ENCODE data around the gene LPCAT1.

The LPCAT1 gene

GRCh38 chr5:1498623-1499416 is 24.9 kb downstream of the LPCAT1 start:
- in situ Hi-C loops (cut with MboI; ENCODE audit: low sequenced_read_pairs), result no loop called here

DNA sequence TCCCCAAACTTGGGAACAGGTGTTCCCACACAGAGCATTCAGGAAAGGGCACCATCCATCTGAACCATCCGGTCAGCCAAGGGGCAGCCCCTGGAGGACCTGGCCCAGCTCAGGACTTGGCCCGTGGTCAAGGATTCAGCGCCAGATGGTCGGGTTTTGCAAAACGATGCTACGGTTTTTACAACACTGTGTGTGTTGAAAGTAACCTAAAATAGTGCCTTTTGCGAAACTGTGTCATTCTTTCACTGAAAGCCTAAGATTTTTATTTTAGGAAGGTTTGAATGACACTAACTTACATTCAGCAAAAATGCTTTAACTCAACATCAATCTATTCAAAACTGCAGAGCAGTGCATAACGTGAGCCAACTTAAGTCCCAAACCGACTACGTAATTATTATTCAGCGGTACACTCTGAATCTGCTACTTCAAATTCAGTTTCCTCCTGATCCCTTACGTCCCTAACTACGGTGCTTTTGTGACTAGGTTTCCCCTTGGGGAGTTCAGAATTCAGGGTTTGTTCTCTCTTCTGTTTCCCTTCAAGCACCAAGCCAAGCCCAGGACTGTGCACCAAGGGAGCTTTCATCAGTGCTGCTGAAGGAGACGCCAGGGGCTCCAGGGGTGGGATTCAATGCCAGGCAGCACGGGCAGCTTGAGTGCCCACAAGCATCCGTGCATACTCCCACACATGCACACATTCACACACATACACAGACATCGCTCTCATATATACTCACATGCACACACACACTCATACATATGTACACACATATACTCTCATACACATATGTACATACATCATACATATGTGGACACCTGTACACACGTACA is 25.8 kb downstream of the LPCAT1 start:
- in situ Hi-C loops (cut with MboI; ENCODE audit: low sequenced_read_pairs), result no loop called here

GRCh38 chr5:1497242-1497777 is 26.4 kb downstream of the LPCAT1 start:
- in situ Hi-C loops (cut with MboI; ENCODE audit: low sequenced_read_pairs), result no loop called here

- in situ Hi-C loops (cut with MboI; ENCODE audit: low sequenced_read_pairs), result no loop called here
These were observed 28.2 kb downstream of the LPCAT1 start for GRCh38 chr5:1495525-1495897.

DNA sequence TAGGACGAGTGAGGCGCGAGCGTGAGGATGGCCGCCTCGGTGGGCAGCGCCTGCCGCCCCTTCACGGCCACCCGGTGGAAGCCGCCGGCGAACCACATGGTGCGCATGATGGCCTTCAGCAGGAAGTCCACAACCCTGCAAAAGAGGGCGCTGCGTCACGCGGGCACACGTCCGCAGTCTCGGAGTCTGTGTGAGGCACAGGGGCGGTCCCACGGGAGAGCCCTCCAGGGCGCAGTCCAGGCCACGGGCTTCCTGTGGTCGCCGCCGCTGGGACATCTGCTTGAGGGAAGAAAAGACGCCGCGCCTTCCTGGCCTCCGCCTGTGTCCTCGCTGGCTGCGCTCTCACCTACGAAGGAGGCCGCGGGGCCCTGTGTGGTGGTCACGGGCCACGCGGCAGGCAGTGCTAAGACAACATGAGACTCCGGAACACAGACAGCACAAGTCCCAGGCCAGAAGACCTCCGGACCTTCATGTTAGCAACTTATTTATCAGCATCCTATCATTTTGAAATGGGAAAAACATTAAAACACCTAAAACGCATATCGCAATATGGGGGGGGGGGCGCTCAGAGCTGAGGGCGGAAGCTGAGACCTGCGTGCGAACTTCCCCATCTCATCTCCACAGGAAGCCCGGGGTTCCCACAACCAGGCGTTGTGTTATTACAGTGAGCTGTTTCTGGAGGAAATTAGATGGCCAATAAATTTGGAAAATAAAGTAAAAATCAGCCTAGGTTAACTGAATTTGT is 28.8 kb downstream of the LPCAT1 start:
- in situ Hi-C loops (cut with MboI; ENCODE audit: low sequenced_read_pairs), result no loop called here

DNA sequence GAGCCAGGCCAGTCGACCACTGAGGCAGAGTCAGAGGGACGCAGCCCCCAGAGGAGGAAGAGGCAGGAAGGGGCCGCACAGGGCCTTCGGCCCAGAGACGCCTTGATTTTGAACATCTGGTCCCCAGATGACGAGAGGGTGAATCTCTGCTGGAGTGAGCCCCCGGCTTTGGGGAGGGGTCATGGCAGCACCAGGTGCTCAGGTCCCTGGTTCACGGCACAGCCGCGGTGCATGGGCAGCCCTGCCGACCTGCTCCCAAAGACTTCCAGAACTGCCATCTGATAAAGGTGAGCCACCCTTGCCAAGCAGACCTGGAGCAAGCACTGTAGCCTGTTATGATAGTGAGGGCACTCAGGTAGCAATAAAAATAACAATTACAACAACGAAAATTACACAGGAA is 29.8 kb downstream of the LPCAT1 start:
- in situ Hi-C loops (cut with MboI; ENCODE audit: low sequenced_read_pairs), result no loop called here

- in situ Hi-C loops (cut with MboI; ENCODE audit: low sequenced_read_pairs), result no loop called here
These were observed 30.3 kb downstream of the LPCAT1 start for GRCh38 chr5:1493413-1493812.

DNA sequence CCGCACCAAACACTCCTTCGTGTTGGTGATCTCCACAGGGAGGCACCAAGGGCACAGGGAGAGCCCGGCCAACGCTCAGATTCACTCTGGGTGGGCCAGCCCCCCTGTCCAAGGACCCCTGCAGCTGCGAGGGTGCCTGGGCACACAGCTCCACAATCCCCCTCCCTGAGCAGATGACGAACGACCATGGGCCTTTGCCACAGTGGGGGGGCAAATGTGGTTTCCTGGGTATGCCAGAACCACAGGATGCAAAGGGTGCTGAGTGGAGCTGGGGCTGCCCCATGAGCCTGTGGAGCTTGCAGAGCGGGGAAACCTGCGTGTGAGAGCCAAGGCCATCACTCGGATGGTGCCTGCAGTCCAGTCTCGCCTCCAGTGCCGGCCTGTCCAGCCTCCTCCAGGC is 31.0 kb downstream of the LPCAT1 start:
- in situ Hi-C loops (cut with MboI; ENCODE audit: low sequenced_read_pairs), result no loop called here

DNA sequence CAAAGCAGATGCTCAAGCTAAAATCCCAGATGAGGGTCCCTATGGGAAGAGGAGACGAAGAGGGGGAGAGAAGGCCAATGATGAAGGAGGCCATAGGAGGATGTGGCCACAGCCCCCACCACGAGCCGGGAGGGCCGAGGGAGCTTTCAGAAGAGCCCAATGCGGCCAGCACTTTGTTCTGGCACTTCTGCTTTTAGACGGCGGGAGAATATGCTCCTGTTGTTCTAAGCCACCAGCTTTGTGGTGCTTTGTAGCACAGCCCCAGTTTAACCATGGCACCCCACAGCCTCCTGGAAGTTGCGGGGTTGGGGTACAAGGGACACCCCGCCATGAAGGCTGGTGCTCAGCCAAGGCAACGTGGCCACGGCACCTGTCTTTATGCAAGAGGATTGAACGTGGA is 33.4 kb downstream of the LPCAT1 start:
- in situ Hi-C loops (cut with MboI; ENCODE audit: low sequenced_read_pairs), result no loop called here

DNA sequence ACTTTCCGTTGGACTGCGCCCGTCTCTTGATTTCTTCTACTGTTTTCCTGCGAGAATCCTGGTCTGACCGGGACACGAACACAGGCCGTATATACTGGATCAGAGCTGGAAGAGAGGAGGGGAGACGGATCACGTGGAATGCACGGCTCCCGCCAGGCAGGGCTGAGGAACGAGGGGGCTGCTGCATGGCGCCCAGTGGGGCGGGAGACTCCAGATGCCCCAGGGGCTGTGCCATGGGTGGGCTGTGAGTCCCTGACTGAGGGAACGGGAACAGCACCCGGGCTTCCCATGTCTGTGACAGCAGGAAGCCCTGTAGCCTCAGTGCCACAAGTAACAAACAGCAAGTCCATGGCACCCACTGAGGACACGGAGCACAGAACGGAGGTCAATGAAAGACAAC is 34.0 kb downstream of the LPCAT1 start:
- in situ Hi-C loops (cut with MboI; ENCODE audit: low sequenced_read_pairs), result no loop called here

DNA sequence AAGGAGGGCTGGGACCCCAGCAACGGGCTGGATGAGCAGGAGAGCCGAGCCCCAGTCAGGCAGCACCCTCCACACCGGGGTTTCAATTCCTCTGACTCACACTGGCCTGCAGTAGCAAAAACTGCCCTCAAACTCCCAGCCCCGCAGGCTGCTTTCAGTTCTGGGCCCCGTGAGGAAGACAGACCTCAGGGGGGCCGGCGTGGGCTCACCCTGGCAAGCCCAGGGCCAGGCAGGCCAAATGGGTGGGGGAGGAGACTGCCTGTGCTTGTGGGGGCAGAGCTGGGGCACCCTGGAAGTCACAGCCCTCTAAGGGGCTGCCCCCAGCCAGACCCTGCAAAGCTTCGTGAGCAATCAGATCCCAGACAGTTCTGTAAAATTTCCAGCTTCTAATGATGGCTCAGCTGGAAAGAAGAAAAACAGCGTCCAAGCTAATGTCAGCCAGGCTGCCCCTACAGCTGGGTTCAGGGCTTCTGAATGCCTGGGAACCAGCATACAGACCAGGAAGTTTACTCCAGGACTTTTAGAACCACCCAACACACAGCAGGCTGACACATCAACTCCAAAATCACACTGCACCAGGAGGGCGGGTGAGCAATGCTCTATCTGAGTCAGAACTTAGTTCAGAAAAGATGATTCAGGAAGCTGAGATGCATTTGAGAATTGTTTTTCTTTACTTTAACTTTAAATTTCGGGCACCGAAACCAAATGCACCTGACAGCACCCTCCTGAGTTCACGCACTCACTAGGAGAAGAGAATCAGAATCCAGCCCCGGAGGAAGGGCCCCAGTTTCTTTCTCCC is 34.7 kb downstream of the LPCAT1 start:
- in situ Hi-C loops (cut with MboI; ENCODE audit: low sequenced_read_pairs), result no loop called here

DNA sequence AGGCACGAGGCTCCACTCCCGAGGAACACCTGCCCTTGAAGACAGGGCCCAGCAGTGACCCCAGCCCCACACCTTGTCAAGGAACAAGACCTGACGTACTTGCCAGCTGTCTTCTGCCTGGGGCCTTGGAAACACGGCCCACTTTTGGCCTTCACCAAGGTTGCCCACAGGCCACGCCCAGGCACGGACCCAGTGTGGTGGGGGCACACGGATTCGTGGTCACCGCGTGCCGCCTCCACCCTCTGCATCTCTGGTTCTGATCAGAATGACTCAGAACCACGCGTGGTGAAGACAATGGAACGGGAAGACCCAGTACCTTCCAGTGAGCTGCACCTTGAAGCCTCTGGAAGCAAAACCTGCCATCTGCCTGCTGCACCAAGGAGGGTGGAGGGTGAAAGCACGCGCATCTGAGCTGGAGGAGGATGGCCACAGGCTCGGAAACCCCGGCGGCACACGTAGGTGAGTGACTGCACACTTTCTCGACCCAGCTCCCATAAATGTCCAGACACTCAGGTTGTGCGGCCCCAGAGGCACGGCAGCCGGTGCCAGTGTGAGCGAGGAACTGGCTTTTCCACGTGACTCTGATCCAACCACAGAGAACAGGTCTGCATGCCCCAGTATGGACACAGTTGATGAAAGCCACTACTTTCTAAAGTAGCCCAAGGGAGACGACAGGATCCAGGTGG is 36.5 kb downstream of the LPCAT1 start:
- in situ Hi-C loops (cut with MboI; ENCODE audit: low sequenced_read_pairs), result no loop called here

- in situ Hi-C loops (cut with MboI; ENCODE audit: low sequenced_read_pairs), result no loop called here
These were observed 37.5 kb downstream of the LPCAT1 start for GRCh38 chr5:1486271-1486670.

- in situ Hi-C loops (cut with MboI; ENCODE audit: low sequenced_read_pairs), result no loop called here
These were observed 38.1 kb downstream of the LPCAT1 start for GRCh38 chr5:1485579-1486118.

DNA sequence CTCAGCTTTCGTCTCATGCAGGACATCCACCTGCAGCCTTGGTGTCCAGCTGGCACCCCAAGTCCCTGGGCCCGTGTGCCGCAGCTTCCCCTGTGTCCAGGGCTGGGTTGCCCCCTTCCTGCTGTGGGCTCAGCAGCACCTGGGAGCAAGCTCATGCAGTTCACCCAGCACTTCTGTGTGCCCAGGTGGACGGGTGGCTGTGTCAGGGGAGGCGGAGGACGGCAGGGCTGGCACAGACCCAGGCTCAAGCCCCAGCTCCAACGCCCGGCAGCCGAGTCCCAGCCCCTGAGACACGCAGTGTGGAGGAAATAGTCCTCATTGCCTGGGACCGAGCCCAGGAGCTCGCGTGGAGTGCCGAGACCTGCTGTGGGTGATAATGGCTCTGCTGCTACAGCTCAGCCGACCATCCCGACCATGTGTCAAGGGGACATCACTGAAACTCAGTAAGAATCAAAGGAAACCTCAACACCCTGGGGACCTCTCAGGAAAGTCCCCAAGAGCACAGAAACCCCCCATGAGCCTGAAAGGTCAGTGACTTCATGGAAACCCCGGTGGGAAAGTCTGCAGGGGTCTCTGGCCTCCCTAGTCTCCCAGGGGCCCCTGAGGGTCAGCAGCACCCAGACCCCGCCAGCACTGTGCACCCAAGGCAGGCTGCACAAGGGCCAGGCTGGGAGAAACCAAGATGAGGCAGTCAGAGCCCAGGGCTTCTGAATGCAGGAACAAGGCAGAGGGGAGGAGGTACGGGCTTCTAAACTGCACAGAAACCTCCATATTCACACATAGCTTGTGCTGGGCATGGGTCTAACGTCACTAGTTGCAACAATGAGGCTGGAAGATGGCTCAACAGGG is 38.8 kb downstream of the LPCAT1 start:
- in situ Hi-C loops (cut with MboI; ENCODE audit: low sequenced_read_pairs), result no loop called here

DNA sequence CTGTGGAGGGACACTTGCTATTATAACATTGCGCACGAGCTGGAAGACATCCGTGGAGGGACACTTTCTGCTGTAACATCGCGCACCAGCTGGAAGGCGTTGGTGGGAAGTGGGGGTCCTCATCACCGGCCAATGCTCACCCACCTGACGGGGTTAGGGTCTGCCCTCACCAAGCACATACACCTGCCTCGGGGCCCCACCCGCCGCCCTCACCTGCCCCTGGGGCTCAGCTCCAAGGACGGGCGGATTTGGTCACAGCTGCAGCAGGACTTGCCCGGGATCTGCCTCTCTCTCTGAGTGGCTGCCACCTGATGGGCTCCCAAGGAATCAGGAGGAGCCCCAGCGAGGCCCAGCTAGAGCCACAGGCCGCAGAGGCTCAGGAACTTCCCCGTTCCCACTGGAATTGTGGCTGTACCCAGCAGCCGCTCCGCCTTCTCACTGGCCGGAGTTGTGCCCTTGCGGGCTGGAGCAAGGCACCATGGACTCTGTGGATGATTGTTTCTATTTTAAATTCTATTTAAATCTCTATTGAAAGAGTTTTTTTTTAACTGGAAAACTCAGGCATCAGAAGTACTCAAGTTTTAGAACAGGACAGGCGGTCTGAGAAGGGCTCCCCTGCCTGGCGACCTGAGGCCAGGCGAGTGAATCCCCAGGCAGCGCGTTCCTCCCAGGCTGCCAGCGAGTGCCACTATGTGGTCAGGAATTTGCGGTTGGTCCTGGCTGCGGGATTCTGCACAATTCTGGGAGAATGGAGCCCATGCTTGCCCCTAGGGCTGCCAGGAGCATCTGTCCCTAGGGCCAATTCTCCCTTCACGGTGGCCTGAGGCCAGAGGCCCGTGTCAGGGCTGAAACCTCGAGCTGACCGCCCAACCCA is 39.7 kb downstream of the LPCAT1 start:
- in situ Hi-C loops (cut with MboI; ENCODE audit: low sequenced_read_pairs), result no loop called here

GRCh38 chr5:1483064-1483463 is 40.7 kb downstream of the LPCAT1 start:
- in situ Hi-C loops (cut with MboI; ENCODE audit: low sequenced_read_pairs), result no loop called here

GRCh38 chr5:1481959-1482331 is 41.8 kb downstream of the LPCAT1 start:
- in situ Hi-C loops (cut with MboI; ENCODE audit: low sequenced_read_pairs), result no loop called here
